ENCODE measurements around the gene SMAGP.
A peak's percentile ranks its signal among the peaks of the same experiment; 100 is the strongest.

SMAGP gene

DNA sequence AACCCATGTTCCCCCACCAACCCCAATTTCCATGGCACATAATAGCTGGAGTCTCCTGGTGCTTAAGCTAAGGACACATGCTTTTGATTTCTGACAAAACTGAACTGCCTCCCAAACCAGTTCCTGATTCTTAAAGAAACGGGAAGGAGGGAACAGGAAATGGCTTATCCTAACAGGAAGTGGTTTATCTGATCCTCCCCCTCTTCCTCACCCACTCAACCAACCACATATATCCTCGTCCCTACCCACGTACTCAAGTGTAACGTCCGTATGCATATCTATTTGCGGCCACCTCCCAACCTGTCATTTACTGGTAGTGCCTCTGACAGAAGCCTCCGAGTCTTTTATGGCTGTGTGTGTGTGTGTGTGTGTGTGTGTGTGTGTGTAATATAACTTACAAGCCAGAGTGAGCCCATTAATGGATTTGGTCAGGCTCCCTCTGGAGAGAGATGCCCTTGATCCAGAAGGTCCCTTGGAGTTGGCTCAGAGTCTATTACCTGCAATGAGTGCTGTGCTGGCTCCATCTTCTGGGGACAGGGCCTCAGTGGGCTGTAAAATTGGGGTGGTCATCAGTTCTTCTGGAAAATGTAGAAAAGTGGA lies 23.9 kb downstream of the SMAGP start:
- TF ChIP-seq, protein P1, sequence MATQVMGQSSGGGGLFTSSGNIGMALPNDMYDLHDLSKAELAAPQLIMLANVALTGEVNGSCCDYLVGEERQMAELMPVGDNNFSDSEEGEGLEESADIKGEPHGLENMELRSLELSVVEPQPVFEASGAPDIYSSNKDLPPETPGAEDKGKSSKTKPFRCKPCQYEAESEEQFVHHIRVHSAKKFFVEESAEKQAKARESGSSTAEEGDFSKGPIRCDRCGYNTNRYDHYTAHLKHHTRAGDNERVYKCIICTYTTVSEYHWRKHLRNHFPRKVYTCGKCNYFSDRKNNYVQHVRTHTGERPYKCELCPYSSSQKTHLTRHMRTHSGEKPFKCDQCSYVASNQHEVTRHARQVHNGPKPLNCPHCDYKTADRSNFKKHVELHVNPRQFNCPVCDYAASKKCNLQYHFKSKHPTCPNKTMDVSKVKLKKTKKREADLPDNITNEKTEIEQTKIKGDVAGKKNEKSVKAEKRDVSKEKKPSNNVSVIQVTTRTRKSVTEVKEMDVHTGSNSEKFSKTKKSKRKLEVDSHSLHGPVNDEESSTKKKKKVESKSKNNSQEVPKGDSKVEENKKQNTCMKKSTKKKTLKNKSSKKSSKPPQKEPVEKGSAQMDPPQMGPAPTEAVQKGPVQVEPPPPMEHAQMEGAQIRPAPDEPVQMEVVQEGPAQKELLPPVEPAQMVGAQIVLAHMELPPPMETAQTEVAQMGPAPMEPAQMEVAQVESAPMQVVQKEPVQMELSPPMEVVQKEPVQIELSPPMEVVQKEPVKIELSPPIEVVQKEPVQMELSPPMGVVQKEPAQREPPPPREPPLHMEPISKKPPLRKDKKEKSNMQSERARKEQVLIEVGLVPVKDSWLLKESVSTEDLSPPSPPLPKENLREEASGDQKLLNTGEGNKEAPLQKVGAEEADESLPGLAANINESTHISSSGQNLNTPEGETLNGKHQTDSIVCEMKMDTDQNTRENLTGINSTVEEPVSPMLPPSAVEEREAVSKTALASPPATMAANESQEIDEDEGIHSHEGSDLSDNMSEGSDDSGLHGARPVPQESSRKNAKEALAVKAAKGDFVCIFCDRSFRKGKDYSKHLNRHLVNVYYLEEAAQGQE (IDR thresholded peaks at IDR 0.05; ENCODE audit: insufficient read depth in 1 of 2, low read depth in 2 of 2, low read length in 2 of 2): no peak; a peak in 1 of 4 replicates
- peak; percentile 60; the same call in 1 of the 2 replicates for TF ChIP-seq POLR2AphosphoS5 (IDR thresholded peaks at IDR 0.05; ENCODE audit: low read depth, low read length)

DNA sequence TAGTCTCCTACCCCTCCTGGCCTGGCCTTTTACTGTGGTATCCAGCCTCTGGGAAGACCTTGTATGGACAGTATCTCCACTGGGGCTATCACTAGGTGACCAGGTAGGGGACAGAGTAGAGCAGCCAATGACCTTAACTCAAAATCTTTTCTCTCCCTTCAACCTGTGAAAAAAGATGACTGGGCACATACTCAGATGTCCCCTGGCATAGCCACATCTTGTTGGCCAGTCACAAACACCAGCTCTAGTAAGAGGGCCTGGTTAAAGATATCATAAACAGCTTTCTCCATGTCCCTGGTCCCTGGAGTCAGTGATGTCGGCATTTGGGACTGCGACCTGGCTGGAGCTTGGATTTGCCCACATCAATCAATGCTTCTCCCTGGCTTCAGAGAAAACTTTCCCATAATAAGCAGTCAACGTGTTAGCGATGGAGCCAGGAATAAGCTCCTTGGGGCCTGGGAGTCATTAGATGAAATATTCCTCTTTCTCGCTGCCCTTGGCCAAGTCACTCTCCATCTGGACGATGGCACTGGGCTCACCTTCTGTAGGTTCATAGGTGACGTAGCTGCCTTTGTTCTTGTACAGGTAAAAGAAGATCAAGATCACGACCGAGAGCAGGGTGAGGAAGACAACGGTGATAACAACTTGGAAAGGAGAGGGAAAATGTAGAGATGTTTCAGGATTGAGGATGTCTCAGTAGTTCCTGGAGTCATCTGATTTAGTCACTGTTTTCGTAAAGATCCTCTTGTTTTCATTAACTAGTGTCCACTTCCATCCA lies 24.6 kb downstream of the SMAGP start:
- TF ChIP-seq SIN3A (IDR thresholded peaks at IDR 0.05; ENCODE audit: borderline replicate concordance, insufficient read depth, low read length) (no peak), TAF1 (IDR thresholded peaks at IDR 0.05; ENCODE audit: borderline replicate concordance, insufficient read depth, low read length) (no peak), POLR2AphosphoS5 (IDR thresholded peaks at IDR 0.05; ENCODE audit: low read depth, low read length) (no peak), FOXP2 (optimal IDR thresholded peaks at IDR 0.05; ENCODE audit: borderline replicate concordance, extremely low read depth, extremely low read length, insufficient read depth) (no peak)
- TF ChIP-seq, protein P1 (IDR thresholded peaks at IDR 0.05; ENCODE audit: insufficient read depth in 1 of 2, low read depth in 2 of 2, low read length in 2 of 2): no peak

DNA sequence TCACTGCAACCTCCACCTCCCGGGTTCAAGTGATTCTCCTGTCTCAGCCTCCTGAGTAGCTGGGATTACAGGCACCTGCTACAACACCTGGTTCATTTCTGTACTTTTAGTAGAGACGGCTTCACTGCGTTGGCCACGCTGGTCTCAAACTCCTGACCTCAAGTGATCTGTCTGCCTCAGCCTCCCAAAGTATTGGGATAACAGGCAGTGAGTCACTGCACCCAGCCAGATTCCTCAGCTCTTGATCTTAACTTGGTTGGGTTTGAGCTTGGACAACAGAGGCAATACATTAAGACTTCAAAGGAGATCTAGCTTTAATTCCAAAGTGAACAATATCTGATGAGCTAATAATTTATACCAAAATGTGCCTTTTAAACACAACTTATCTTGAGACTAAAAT lies 25.9 kb downstream of the SMAGP start:
- TF ChIP-seq, protein P1 (IDR thresholded peaks at IDR 0.05; ENCODE audit: insufficient read depth in 1 of 2, low read depth in 2 of 2, low read length in 2 of 2): no peak

DNA sequence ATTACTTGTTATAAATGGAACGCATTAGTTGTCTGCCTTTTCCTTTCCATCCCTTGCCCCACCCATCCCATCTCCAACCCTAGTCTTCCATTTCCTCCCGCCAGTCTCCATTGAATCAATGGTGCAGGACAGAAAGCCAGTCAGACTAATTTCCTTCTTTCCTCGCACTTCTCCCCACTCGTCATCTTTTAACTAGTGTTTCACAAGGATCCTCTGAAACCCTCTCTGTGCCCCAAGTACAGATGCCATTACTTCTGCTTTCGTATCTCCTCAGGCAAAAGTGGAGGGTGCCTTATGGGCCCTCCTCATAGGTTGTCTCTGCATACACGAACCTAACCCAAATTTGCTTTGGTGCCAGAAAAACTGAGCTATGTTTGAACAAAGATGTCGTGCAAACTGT lies 27.3 kb downstream of the SMAGP start:
- TF ChIP-seq, protein P1 (IDR thresholded peaks at IDR 0.05; ENCODE audit: insufficient read depth in 1 of 2, low read depth in 2 of 2, low read length in 2 of 2): no peak
- TF ChIP-seq FOXP2 (optimal IDR thresholded peaks at IDR 0.05; ENCODE audit: borderline replicate concordance, extremely low read depth, extremely low read length, insufficient read depth): no peak
- TF ChIP-seq TAF1 (IDR thresholded peaks at IDR 0.05; ENCODE audit: borderline replicate concordance, insufficient read depth, low read length): no peak
- no peak for TF ChIP-seq SIN3A (IDR thresholded peaks at IDR 0.05; ENCODE audit: borderline replicate concordance, insufficient read depth, low read length)
- TF ChIP-seq POLR2AphosphoS5 (IDR thresholded peaks at IDR 0.05; ENCODE audit: low read depth, low read length): no peak

DNA sequence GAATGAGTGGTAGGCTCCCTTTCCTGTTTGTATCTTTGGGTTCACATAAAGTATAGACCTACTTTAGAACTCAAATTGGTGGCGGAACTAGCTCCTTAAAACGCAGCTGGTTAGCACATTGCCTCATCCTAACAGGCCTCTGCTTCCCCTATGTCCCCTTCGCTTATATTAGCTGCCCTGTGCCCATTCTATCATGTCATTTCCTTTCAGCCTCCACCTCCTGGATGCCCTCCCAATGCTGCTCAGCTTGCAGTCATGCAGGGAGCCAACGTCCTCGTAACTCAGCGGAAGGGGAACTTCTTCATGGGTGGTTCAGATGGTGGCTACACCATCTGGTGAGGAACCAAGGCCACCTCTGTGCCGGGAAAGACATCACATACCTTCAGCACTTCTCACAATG lies 28.1 kb downstream of the SMAGP start:
- TF ChIP-seq, protein P1 (IDR thresholded peaks at IDR 0.05; ENCODE audit: insufficient read depth in 1 of 2, low read depth in 2 of 2, low read length in 2 of 2): no peak
- no peak for TF ChIP-seq TAF1 (IDR thresholded peaks at IDR 0.05; ENCODE audit: borderline replicate concordance, insufficient read depth, low read length)

Measured in PFSK-1 (cell line).